ENCODE results near the gene TMUB2. TPM values are rescaled to one million over a fixed set of nuclear protein-coding genes. Genes with fewer than 3 reads are reported as not detected.

TMUB2 gene
- total and polyA plus RNA-seq, 2 of the 13 experiments (the other 11 are each of a cell fraction or from before 2014, with no cell fraction given): 26.9 to 50.8 TPM

DNA sequence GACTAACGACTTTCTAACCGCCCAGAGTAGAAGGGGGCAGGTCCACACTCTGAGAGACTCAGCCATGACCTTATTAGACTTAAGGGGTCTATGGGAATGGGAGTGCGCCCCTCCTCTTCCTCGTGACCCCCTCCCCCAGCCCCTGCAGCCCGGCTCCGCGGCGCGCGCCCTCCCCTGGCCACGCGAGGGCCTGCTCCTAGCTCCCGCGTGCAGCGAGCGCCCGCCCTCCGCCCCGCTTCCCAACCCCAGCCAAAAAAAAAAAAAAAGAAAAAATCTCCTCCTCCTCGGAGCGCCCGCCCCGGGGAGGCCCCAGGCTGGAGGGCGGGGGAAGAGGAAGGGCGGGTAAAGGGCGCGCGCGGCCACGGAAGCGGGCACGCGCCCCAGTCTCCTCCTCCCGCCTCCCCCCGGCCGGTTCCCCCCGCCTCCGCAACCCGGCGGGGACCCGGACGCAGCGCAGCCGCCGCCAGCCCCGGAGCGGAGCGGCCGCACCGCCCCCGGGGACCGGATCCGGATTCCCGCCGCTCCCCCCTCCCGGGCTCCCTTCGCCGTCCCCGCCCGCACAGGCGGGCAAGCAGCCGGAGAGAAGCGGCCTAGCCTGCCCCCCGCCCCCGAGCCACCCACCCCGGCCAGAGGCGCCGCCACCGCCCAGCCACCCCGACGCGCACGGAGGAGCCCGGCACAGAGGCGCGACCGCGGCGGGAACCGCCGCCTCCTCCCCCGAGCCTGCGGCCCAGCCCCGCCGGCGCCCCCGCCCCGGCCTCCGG, 31.8 kb downstream of the TMUB2 start (continued):
- TF ChIP-seq, protein P1, sequence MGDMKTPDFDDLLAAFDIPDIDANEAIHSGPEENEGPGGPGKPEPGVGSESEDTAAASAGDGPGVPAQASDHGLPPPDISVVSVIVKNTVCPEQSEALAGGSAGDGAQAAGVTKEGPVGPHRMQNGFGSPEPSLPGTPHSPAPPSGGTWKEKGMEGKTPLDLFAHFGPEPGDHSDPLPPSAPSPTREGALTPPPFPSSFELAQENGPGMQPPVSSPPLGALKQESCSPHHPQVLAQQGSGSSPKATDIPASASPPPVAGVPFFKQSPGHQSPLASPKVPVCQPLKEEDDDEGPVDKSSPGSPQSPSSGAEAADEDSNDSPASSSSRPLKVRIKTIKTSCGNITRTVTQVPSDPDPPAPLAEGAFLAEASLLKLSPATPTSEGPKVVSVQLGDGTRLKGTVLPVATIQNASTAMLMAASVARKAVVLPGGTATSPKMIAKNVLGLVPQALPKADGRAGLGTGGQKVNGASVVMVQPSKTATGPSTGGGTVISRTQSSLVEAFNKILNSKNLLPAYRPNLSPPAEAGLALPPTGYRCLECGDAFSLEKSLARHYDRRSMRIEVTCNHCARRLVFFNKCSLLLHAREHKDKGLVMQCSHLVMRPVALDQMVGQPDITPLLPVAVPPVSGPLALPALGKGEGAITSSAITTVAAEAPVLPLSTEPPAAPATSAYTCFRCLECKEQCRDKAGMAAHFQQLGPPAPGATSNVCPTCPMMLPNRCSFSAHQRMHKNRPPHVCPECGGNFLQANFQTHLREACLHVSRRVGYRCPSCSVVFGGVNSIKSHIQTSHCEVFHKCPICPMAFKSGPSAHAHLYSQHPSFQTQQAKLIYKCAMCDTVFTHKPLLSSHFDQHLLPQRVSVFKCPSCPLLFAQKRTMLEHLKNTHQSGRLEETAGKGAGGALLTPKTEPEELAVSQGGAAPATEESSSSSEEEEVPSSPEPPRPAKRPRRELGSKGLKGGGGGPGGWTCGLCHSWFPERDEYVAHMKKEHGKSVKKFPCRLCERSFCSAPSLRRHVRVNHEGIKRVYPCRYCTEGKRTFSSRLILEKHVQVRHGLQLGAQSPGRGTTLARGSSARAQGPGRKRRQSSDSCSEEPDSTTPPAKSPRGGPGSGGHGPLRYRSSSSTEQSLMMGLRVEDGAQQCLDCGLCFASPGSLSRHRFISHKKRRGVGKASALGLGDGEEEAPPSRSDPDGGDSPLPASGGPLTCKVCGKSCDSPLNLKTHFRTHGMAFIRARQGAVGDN (CRISPR knock-in tag; IDR thresholded peaks at IDR 0.05): peak; percentile 72
- TF ChIP-seq ELF1 (CRISPR knock-in tag; IDR thresholded peaks at IDR 0.05) (0 out of 2 replicates have a peak, but pooled peaks have one; percentile 30), KDM3A (CRISPR knock-in tag; IDR thresholded peaks at IDR 0.05; ENCODE audit: low read depth) (0 out of 2 replicates have a peak, but pooled peaks have one; percentile 27), POLR2AphosphoS5 (IDR thresholded peaks at IDR 0.05; ENCODE audit: low read depth, low read length) (no peak; the same call in 1 of the 2 replicates), ZNF34 (CRISPR knock-in tag; IDR thresholded peaks at IDR 0.05; ENCODE audit: borderline replicate concordance) (no peak), ZNF431 (CRISPR knock-in tag; IDR thresholded peaks at IDR 0.05; ENCODE audit: borderline replicate concordance, low read depth) (no peak), DNMT3B (CRISPR knock-in tag; conservative IDR thresholded peaks at IDR 0.05) (no peak), FOXA3 (CRISPR knock-in tag; IDR thresholded peaks at IDR 0.05) (peak; percentile 31), ZFYVE20 (CRISPR knock-in tag; IDR thresholded peaks at IDR 0.05; ENCODE audit: borderline replicate concordance, low read depth) (no peak), ZNF83 (CRISPR knock-in tag; IDR thresholded peaks at IDR 0.05; ENCODE audit: borderline replicate concordance) (no peak), MXI1 (IDR thresholded peaks at IDR 0.05; ENCODE audit: borderline replicate concordance, low read depth, low read length) (peak; percentile 71; the same call in 1 of the 3 replicates), YEATS2 (CRISPR knock-in tag; IDR thresholded peaks at IDR 0.05; ENCODE audit: borderline replicate concordance) (peak; percentile 53; the same call in 1 of the 2 replicates), SMARCC2 (IDR thresholded peaks at IDR 0.05) (no peak), ZBTB3 (CRISPR knock-in tag; IDR thresholded peaks at IDR 0.05; ENCODE audit: borderline replicate concordance, low read depth) (no peak), SOX13 (IDR thresholded peaks at IDR 0.05) (0 out of 2 replicates have a peak, but pooled peaks have one; percentile 17), SOX13 (CRISPR knock-in tag; conservative IDR thresholded peaks at IDR 0.05 in 1 of 2, IDR thresholded peaks at IDR 0.05 in 1 of 2) (no peak), ZNF644 (CRISPR knock-in tag; IDR thresholded peaks at IDR 0.05; ENCODE audit: low read depth) (no peak), STAT5B (CRISPR knock-in tag; IDR thresholded peaks at IDR 0.05) (no peak), GFI1 (CRISPR knock-in tag; IDR thresholded peaks at IDR 0.05; ENCODE audit: borderline replicate concordance) (0 out of 2 replicates have a peak, but pooled peaks have one; percentile 34)
- TF ChIP-seq, protein P2, sequence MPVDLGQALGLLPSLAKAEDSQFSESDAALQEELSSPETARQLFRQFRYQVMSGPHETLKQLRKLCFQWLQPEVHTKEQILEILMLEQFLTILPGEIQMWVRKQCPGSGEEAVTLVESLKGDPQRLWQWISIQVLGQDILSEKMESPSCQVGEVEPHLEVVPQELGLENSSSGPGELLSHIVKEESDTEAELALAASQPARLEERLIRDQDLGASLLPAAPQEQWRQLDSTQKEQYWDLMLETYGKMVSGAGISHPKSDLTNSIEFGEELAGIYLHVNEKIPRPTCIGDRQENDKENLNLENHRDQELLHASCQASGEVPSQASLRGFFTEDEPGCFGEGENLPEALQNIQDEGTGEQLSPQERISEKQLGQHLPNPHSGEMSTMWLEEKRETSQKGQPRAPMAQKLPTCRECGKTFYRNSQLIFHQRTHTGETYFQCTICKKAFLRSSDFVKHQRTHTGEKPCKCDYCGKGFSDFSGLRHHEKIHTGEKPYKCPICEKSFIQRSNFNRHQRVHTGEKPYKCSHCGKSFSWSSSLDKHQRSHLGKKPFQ (CRISPR knock-in tag; IDR thresholded peaks at IDR 0.05; ENCODE audit: insufficient replicate concordance): no peak
- TF ChIP-seq, protein P3, sequence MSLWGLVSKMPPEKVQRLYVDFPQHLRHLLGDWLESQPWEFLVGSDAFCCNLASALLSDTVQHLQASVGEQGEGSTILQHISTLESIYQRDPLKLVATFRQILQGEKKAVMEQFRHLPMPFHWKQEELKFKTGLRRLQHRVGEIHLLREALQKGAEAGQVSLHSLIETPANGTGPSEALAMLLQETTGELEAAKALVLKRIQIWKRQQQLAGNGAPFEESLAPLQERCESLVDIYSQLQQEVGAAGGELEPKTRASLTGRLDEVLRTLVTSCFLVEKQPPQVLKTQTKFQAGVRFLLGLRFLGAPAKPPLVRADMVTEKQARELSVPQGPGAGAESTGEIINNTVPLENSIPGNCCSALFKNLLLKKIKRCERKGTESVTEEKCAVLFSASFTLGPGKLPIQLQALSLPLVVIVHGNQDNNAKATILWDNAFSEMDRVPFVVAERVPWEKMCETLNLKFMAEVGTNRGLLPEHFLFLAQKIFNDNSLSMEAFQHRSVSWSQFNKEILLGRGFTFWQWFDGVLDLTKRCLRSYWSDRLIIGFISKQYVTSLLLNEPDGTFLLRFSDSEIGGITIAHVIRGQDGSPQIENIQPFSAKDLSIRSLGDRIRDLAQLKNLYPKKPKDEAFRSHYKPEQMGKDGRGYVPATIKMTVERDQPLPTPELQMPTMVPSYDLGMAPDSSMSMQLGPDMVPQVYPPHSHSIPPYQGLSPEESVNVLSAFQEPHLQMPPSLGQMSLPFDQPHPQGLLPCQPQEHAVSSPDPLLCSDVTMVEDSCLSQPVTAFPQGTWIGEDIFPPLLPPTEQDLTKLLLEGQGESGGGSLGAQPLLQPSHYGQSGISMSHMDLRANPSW (CRISPR knock-in tag; IDR thresholded peaks at IDR 0.05; ENCODE audit: borderline replicate concordance): no peak

Measured in HepG2 (cell line).